NCI-H1694 treated with DMSO at 0.1 percent for 48 hours (cell line): ENCODE measurements around the gene LETM1.

Experiments used
- DNase-seq: peaks from one replicate; lab custom pipeline; 2025; lab: John Stamatoyannopoulos, UW

LETM1 gene

DNA sequence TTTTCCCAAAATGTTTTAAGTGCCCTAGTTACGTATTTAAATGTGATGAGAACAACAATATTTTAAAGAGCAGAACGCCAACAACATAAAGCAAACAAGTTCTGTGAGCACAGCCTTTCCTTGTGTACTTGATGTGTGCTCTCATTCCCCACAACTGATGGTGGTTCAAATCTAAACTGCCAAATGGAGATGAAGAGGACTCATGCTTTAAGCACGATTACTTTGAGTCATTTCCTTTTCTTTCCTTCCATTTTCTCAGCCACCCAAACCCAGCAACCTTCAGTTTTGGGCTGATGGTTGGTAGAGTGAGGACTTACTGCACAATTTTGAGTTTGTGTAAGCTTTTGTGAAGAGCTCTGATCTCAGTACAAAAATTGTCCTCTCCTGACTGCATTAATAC is 16.9 kb upstream of the LETM1 start:
- DNase-seq, result no peak

DNA sequence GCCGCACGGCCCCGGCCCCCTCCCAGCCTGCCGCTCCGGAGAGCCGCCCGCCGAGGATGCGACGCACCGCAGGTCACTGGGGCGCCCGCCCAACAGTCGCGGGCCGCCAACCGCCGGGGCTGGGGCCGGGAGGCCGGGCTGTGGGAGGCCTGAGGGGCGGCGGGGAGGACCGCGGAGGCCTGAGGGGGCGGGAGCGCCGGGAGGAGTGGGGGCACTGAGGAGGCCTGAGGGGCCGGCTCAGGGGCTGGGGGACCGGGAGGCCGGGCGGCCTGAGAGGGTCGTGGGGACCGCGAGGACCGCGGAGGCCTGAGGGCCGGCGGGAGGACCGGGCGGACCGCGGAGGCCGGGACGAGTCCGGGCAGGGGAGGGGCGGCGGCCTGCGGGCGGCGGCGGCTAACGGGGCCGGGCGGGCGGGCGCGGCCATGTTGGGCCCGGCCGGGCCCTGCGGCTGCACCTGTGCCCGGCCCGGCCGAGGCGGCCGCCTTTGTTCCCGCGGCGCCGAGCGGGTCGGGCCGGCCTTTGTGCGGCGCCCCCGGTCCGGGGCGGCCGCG is 15.6 kb upstream of the LETM1 start:
- DNase-seq, result no peak

DNA sequence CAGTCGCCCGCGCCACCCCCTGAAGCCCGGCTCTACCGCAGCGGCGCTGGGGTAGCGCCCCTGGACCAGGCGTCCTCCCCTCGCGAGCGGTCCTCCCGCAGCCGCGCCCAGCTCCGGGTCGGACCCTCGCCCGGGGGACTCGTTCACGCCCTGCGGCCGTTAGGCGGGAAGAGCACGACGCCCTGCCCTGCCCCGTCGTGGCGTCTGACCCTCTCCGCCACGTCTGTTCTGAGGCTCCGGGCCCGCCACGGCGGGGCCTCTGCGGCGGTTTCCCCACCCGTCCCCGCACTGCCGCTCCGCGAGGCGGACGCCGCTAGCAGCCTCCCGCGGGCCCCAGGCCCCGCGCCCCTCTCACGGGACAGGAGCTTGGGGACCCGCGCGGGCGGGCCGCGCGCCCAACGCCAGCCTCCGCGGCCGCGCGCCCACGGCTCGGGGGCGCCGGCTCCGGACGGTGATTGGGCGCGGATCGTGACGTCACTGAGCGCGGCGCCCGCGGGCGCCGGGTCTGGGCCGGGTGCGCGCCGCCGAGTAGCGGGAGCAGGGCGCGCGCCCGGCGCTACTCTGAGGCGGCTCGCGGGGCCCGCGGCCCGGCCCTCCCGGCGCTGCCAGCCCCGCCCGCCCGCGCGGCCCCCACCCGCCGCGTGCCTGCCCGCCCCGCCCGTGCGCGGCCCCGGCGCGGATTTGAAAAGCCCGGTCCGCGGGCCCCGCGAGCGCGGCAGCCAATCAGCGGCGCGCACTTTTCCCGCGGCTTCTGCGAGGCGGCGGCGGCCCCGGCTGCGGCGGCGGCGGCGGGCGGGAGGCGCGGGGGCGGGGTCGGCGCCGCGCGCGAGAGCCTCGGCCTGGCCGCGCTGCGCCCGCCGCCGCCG is 14.9 kb upstream of the LETM1 start, which contains the start of gene NSD2:
TSS of gene NSD2 (plus strand) at position 816 of the 866 bp plus-strand sequence. CDS start 29,262 bp downstream, outside the sequence.
- DNase-seq, result peak; percentile 53

DNA sequence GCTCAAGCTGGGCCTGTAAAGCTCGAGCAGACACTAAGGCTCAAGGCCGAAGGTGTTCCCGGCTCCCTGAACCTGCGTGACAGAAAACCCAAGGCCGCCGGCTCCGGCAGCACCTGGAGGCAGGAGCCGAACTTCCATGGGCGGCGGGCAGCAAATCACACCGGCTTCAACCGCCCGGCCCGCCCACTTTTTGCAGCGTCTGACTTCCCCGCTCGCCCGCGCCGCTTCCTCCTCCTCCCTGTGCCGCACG is 14.3 kb upstream of the LETM1 start:
- DNase-seq, result peak; percentile 45

DNA sequence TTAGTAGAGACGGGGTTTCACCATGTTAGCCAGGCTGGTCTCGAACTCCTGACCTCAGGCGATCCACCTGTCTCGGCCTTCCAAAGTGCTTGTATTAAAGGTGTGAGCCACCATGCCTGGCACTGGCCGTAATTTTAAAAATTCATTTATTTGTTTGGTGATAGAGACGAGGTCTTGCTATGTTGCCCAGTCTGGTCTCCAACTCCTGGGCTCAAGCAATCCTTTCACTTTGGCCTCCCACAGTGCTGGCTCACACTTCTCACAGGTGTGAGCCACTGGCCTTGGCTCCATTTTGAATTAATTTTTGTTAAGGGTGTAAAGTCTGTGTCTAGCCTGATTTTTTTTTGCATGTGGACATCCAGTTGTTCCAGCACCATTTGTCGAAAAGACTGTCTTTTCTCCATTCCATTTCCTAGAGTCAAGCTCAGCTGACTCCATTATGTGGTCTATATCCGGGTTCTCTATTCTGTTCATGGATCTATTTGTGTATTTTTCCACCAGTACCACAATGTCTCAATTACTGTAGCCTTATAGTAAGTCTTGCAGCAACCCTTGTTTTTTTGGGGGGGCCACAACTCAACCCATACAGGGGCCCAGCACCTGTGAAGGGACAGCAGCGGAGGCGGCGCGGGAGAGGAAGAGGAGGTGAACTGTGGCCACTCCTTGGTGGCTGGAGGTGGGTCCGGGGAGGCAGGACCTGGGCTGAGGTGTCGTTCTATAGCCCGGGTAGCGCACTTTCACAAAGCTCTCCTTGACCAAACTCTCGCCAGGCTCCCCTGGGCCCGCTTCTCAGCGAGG is 13.8 kb upstream of the LETM1 start:
- no peak for DNase-seq

DNA sequence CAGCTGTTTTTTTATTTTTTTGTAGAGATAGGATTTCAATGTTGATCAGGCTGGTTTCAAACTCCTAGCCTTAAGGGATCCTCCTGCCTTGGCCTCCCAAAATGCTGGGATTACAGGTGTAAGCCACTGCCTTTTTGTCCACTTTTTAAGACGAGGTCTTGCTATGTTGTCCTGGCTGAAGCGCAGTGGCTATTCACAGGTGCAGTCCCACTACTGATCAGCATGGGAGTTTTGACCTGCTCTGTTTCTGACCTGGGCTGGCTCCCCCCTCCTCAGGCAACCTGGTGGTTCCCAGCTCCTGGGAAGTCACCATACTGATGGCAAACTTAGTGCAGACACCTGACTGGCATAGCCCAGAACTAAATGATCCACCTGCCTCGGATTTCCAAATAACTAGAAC is 13.0 kb upstream of the LETM1 start:
- DNase-seq, result no peak

DNA sequence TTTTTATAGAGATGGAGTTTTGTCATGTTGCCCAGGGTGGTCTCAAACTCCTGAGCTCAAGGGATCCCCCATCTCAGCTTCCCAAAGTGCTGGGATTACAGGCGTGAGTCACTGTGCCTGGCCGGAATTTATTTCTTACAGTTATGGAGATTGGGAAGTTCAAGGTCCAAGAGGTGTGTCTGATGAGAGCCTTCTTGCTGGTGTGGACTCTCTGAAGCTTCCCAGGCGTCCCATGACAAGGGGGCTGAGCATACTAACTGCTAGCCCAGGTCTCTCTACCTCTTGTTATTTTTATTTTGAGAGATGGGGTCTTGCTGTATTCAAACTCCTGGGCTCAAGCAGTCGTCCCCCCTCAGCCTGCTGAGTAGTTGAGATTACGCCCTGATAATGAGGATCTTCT is 12.3 kb upstream of the LETM1 start:
- no peak for DNase-seq

DNA sequence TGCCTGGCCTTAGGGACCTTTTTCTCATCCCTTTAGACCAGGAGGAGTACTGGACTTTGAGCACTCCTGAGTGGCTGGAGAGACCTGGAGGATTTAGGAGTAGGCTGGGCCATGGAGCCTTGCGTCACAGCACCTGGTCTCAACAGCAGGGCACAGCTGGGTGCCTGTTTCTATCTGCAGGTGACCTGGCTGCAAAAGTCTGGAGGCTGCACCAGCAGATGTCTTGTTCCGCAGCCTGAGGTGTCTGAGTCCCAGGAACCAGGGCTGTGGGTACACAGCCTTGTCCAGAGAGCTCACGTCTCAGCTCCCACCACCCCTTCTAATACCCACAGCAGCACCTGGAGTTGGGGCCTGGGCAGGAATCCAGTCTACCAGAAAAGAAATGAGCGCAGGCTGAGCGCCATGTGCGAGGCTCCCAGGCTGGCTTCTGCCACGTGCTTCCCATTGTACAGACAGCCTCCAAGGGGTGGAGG is 10.3 kb upstream of the LETM1 start:
- no peak for DNase-seq

DNA sequence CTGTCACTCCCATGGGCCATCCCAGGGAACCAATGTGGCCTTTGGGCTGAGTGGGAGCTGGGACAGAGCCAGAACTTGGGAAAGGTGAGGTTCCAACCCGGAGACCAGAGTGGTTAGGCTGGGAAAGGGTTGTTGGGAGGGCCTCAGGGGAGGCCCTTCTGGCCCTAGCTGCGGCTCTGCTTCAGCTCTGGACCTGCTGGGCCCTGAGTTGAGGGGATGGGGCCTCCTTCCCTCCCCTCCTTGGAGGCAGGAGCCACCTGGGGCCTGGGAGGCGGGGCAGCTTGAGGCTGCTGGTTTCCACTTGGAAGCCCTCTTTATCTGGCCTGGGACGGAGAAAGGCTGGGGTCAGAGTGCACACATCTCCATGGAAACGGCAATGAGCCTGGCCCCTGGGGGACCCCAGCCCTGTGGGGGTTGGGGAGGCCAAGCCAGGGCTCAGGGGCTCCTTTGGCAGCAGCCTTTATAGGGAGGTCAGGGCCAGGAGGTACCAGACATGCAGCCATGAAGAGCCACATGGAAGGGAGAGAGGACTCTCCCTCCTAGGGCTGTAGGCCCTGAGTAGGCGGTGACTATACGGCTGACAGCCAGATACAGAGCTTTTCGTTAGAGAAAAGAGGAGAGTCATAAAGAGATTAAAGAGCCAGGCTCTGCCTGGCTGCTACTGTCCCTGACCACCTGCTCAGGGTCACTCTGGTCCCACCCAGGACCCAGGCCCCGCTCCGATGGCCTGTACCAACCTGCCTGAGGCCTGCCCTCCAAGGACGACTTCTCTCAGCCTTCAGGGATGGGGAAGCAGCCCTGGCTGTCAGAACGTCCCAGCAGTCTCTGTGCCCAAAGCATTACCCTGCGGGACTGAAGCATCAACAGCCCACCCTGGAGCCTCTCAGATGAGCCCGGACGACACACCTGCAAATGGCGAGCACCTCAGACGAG is 8.4 kb upstream of the LETM1 start:
- DNase-seq, result no peak

DNA sequence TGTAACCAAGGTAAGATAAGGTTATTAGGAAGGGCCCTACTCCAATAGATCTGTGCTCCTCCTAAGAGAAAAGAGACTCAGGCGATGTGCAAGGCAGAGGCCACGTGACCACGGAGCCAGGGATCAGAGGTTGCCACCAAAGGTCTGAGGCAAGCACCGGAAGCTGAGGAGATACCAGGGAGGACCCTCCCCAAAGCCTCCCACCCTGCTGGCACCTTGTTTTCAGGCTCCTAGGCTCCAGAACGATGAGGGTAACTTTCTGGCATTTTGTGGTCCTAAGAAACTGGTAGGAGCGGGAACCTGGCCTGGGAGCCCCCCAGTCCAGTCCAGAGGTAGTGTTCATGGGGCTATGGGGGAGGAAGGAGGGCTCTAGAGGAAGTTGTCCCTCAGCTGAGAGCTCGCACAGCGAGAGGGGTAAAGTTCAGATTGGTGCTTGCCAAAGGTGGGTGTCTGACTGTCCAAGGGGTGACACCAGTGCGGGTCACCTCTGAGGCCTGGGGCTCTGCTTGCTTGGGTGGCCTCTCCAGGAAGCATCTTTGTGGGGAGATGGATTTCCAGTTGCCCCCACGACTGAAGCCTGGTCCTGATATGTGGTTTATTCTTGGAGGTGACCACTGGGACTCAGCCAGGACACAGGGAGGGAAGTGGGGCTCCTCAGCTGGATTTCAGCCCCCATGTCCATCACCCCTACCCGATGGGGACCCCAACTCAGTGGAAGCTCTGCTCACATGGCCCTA is 7.5 kb upstream of the LETM1 start:
- no peak for DNase-seq

DNA sequence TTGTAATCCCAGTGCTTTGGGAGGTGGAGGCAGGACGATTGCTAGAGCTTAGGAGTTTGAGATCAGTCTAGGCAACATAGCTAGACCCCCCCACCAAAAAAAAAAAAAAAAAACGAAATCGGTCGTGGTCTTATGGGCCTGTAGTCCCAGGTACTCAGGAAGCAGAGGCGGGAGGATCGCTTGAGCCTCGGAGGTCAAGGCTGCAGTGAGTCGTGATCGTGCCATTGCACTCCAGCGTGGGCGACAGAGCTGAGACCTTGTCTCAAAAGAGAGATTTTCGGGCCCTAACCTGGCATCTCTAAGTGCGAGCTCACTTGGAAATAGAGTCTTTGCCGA is 7.0 kb upstream of the LETM1 start:
- DNase-seq, result no peak

DNA sequence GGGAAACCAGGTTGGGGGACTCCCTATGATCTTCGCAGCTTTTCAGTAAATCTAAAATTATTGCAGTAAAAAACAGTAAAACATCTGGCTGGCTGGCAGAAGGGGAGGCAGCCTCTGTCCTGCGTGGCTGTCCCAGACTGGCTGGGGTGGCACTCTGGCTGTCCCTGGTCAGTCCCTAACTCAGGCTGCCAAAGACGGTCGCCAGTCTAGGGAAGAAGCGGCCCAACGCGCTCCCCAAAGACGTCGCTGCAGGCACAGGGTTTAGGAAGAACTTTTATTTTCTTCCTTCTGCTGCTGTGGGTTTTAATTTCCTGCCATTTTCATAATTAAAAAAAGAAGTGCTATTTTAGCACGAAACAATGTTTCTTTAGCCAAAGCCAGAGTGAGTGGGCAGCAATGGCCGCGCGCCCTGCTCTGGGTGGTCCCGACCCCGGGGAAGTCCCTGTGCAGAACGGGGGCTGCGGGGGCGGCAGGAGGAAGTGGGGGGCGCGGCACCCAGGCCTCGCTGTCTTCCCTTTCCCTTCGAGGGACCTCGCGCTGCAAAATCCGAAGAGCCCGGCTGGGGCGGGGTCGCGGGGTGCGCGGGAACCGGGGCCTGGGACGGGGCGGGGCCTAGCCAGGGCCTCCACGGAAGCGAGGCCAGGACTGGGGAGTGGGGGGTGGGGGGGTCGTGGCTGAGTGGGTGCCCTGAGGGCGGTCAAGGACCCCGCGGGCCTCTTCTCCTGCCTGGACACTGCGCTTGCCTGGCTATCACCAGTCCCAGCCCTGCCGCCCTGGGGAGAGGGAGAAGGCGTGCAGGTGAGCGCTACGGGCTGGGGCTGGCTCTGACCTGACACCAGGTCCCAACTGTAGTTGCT is 6.3 kb upstream of the LETM1 start:
- DNase-seq, result no peak

DNA sequence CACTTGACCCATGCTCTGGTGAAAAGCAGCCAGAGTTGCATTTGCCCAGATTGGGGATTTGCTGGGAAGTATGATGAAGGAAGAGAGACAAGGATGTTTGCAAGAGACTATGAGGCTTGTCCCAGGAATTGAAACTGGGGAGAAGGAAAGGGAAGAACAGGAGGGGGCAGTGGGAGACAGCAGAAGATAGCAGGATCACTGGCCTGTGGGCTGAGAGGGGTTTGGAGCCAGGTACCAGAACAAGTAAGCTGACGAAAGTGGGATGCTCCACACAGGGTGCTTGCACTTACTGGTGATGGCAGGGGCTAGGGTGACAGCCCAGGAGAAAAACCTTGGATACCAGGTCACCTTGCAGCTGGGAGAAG is 3.4 kb upstream of the LETM1 start:
- no peak for DNase-seq

DNA sequence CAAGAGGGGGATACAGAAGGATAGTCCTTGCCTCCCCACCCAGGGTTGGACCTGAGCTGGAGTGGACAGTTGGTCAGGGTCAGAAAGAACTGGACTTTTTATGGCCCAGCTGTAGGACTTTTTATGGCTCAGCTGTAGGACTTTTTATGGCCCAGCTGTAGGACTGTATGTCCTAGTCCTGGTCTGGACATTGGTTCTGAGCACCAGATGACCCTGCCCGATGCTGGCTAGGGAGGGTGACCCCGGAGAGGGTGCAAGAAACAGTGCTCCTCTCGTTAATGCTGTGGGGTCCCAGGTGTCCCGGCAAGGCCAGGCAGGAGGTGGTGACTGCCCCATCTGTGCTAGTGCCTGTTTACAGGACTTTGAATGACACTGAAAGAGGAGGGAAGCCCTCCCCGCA is 2.0 kb upstream of the LETM1 start:
- no peak for DNase-seq

DNA sequence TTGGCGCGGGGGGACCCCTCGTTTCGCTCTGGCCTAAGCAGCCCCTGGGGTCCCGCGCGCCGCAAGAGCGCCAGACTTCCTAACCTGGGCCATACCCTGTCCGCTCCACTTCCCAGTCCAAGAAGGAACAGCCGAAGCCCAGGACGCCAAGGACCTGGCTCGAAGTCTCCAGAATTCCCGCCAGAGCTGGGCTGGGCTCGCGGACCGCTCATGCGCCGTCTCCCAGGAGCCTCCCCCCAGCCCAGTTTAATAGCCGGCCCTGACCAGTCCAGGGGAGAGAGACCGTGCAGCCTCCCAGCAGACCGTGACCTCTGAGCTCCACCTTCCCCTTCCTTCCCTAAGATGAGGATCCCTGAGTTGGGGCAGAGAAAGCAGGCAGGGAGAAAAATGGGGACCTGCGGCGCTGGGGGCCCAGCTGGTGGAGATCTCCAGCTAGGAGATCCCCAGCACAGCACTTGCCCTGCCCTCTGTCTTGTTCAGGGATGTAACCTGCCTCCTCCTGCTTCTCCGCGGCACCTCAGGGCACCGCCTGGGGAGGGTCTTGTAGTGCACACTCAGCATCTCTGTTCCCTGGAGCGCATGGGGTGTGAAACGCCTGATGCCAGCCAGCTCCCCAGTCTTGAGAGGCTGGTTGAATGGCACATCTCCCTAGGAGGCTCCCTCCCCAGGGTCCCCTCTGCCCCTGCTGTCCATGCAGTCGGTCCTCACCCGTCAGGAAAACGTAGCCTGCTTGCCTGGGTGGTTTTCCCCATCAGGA is 1.2 kb upstream of the LETM1 start:
- no peak for DNase-seq

DNA sequence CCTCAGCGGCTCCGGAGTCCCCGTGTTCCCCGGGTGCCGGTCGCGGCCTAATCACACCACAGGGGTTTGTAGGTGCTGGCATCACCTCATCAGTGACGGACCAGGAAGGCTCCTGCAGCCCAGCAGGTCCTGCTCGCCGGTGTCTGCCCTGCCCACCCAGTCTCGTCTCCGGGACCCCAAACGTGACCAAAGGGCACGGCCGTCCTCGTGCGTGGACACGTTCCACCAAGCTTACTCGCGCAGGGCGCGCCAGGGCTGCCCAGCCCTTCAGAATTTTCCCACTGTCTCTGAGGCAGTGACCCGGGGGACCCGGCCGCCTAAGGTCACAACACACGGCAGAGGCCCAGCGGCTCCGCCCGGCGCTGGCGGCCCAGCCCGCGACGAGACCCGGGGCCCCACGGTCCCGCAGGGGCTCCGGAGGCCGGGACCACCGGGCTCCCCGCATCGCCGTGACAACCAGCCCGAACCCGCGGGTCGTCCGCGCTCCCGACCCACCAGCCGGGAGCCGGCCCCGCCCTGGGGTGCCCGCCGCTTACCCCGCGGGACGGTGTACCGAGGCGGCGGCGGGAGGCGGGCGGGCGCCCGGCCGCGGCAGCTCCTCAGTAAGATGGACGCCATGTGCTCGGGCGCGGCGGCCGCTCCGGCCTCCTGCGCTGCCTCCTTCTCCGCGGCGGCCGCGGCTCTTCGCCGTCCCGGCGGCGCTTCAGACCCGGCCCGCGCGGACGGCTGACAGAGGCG is 454 bp downstream of the LETM1 start:
- DNase-seq, result no peak

DNA sequence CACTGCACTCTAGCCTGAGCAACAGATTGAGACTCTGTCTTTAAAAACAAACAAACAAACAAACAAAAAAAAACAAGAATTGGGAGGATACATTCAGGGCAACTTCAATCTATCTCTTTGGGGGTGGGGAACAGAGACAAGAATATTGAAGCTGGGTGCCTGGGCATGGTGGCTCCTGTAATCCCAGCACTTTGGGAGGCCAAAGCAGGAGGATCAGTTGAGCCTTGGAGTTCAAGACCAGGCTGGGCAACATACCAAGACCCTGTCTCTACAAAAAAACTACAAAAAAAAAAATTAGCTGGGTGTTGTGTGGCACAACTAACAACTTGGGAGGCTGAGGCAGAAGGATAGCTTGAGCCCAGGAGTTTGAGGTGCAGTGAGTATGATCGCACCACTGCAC is 1.2 kb downstream of the LETM1 start:
- no peak for DNase-seq

DNA sequence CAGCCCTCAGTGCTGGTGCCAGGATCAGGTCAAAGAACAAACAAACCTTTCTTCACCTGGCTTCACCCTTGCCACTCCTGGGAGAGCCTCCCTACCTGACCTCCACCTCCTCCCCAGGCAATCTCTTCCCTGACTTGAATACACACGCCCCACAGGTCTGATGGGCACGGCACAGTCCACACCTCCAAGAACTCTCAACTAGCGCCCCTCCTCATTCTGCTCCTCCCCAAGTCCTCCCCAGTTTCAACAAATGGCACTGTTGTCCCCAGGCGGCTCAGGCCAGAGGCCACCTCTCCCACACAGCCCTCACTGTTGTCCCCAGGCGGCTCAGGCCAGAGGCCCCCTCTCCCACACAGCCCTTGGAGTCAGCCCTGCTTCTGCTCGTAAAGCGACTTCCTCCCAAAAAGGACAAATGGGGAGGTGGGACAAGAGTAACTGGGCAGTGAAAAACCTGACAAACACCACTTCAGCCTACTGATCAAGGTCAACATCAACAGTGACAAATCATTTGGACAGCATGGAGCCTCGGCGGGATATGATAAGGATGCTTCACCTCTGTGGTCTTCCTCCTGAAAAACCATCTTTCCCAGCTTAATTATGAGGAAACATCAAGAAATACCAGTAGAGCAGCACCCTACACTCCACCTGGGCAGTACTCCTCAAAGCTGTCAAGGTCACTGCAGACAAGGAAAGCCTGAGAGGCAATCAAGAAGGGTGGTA is 2.9 kb downstream of the LETM1 start:
- no peak for DNase-seq
